ENCODE data around the gene ATXN7.

The ATXN7 gene

GRCh38 chr3:63934041-63934866 lies 70.6 kb downstream of the ATXN7 start:
- peak; percentile 57 to 86 (median 72) for DNase-seq

DNA sequence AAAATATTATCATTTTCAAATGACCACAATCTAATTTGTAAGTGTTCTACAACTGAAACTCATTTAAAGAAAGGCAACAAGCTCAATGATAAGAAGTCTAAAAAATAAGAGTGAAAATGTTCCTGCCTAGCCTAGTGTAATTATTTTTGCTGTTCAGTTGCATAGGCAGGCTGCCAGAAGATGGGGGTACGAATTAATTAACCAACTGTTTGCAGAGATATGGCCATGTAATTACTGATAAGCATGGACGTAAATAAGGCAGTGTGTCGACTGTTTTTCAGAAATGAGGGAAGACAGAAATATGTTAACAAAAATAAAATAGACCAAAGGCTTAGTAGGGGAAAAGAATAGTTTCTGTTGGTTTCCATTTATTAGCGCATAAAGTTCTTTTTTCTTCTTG lies 73.3 kb downstream of the ATXN7 start:
- no peak for DNase-seq

- DNase-seq = peak; percentile 64 to 86 (median 72)
Observed at GRCh38 chr3:63937661-63938651, 74.3 kb downstream of the ATXN7 start.

GRCh38 chr3:63940389-63940757 lies 76.7 kb downstream of the ATXN7 start:
- DNase-seq = no peak

DNA sequence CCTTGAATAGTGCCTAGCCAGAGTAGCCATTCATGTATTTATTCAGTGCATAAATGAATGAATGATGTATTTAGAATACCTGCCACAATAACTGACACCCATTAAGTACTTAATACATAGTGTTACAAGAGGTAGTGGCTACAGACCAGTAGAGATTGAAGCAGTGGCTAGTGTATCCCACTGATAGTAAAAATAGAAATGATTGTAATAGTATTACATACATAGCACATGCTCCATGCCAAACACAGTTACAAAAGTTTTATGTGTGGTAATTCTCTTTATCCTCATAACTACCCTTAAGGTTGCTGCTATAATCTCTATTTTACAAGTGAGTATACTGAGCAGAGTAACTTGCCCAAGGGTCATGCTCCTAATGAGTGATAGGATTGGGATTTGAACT lies 78.9 kb downstream of the ATXN7 start:
- peak in 2 of 4 experiments; percentile 17 to 27 for DNase-seq

DNA sequence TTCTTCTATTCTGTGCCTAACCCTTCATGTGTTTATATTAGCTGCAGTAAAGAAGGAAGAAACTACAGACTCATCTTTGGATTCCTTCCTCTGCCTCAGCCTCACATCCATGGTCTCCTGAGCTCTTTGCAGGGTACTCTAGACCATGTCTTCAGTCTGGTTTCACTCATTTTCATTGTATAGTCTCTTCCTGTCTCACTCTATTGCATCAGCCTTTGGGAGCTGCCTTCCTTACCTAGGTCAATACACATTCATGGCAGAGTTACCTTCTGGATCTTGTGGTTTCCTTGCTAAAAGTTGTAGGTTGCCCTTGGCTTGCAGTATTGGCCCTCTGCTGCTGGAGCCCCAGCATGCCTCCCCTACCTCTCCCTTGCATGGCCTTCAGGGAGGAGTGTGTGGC lies 80.0 kb downstream of the ATXN7 start:
- no peak for DNase-seq

DNA sequence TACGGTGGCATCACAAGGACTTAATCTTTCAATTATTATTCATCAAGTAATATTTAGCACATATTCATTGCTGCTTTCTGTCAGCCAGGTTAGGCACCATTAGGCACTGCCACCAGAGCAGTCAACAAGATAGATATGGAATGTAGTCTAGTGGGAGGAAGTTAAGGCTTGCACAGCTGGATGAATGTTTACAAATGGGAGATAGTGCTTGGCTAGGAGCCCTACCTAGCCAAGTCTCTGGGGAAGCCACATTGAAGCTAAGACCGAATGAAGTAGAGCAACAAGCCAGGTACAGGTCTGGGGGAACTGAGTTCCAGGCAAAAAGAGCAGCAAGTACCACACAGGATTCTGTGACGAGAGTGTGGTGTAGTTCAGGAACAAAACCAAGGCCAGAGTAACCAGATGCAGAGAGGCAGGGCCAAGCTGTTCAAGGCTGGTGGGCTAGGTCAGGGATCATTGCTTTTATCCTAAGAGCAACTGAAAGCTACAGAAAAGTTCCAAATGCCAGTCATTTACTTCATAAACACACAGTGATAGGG lies 82.0 kb downstream of the ATXN7 start:
- no peak for DNase-seq

DNA sequence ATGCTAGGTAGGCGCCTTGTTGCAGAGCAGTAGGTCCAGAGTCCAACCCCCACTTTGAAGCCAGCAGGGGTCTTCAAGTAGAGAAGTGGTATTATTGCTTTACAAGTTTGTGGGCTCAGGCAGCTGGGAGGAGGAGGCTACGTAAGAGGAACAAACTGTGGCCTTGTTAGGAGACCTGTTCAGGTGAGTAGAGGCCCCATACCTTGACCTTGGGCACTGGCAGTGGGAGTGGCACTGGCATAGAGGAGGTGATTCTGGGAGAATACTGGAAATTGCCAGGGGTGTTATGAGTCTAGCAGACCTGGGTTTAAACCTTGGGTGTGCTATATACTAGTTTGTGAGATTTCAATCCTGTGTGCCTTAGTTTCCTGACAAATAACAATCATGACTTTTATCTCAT lies 83.1 kb downstream of the ATXN7 start:
- no peak for DNase-seq

DNA sequence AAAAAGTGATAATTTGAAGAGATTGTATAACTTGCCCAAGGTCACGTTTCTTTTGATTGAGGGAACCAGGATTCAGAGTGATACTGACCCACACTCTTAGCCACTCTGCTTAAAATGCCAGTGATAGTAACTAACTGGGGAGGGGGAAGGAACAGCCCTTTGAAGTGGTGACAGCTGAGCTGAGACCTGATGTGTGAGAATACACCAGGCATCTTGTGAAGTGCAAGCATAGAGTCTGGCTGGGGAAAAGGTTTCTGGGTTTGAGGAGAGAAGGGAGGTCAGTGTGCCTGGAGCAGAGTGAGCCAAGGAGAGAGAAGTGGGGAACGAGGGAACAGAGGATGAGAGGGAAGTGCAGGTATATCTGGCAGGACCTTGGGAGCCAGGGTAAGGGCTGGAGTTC lies 83.9 kb downstream of the ATXN7 start:
- DNase-seq = no peak

DNA sequence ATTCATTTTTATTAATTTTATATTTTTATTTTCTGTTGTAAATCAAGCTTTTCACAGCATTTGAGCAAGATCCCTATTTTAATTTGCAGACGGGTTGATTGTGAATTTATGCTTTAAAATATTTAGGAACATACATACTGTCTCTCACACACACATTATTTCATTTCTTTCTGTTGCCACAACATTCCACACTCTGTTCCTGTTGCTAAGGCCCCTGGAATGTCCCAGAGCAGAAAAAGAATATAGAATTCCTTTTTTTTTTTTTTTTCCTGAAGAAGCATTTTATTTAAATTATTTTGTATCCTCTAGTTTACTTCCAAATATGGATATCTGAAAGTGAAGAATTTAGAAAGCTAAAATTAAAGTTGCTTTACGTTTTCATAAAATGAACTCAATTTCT lies 85.3 kb downstream of the ATXN7 start:
- DNase-seq = no peak

- peak in 2 of 4 experiments; percentile 30 to 36 for DNase-seq
Observed at GRCh38 chr3:63950698-63951097, 87.0 kb downstream of the ATXN7 start.

DNA sequence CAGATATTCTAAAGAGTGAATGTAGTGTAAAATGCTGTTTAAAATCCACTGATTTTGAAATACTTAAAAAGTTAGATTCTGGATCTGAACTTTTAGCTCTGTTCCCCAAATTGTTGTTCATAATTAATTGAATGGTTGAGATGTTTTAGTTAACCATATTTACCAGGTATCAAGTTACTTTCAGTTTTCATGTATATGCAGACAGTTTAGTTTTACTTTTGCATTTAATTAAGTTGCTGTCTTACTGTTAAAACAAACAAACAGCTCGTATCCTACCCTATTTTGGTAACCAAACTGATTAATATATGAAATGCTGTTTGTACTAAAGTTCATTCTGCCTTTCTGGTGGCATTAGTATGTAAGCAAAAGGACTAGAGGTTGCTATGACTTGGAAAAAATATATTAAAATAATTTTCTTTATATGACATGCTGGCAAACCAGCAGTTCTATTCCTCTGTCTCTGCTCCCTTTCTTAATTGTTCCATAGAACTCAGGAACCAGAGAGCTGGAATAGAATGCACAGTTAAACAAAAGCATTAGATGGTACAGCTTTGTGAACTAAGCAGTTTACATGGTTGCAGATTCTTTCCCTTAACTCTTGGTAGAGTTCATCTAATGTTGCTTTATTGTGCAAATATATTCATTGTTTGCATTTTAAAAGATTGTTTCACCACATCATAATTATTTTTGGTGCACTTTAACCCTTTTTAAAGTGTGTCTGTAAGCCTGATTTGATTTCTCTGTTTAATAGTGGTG lies 88.0 kb downstream of the ATXN7 start:
- no peak for DNase-seq

DNA sequence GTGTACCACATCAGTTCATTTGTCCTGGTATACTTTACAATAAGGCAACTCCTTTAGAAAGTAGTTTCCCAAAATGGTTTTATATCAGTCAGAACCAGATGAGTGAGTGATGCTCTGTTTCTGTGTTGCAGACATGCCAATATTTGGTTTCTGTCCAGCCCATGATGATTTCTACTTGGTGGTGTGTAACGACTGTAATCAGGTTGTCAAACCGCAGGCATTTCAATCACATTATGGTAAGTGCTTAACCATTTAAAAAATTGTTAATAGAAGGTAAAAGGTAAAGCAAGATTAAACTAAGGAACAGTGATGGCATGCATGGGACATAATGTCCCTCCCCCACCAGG lies 88.6 kb downstream of the ATXN7 start:
- DNase-seq = no peak

- DNase-seq = no peak
Observed at GRCh38 chr3:63954182-63954581, 90.5 kb downstream of the ATXN7 start.

- DNase-seq = no peak
Observed at GRCh38 chr3:63955036-63955650, 91.5 kb downstream of the ATXN7 start.

- DNase-seq = no peak
Observed at GRCh38 chr3:63955830-63956545, 92.3 kb downstream of the ATXN7 start.

DNA sequence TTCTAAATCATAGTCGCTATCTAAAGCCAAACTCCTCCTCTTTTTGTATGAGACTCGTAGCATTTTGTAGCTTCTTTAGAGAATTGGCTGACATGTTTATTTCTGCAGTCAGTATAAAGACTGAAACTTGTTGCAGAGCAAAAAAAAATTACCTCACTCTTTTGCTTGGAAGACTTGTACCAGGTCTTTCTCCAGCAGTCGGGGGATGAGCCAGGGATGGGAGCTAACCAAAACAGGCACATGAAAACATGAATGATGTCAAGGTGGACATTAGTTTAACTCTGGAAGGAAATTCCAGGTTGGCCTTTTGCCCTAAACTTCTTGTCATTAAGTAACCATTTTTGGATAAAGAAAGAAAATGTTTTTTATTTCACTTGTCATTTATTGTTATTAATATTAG lies 95.5 kb downstream of the ATXN7 start:
- DNase-seq = no peak

- DNase-seq = peak; percentile 53 to 74 (median 68)
Observed at GRCh38 chr3:63960048-63960711, 96.5 kb downstream of the ATXN7 start.

- peak in 3 of 4 experiments; percentile 17 to 41 (median 36) for DNase-seq
Observed at GRCh38 chr3:63961891-63962290, 98.2 kb downstream of the ATXN7 start.

DNA sequence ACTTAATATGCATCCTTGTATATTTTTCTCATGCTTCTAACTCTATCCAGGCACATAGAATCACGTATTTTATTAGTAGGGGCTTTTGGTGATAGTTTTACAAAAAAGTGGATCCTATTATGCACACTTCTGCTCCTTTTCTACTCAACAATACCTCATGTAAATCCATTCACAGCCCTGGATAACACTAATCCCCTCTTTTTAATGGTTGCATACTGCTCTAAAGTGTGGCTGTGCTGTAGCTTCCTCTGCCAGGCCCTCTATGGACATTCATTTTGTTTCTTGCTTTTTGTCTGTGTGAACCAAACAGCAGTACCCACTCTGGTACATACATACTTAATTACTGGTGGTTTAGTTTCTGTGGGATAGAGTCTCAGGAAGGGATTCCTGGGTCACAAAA lies 99.8 kb downstream of the ATXN7 start:
- DNase-seq = no peak

Measured in suppressor macrophage (primary cell).